ENCODE results near the gene FSD1.
"Not testable (repeated sequence)": the region's sequence is repeated elsewhere in the genome, so short reads cannot be mapped to it uniquely, and the experiment has no call there.

FSD1 gene

DNA sequence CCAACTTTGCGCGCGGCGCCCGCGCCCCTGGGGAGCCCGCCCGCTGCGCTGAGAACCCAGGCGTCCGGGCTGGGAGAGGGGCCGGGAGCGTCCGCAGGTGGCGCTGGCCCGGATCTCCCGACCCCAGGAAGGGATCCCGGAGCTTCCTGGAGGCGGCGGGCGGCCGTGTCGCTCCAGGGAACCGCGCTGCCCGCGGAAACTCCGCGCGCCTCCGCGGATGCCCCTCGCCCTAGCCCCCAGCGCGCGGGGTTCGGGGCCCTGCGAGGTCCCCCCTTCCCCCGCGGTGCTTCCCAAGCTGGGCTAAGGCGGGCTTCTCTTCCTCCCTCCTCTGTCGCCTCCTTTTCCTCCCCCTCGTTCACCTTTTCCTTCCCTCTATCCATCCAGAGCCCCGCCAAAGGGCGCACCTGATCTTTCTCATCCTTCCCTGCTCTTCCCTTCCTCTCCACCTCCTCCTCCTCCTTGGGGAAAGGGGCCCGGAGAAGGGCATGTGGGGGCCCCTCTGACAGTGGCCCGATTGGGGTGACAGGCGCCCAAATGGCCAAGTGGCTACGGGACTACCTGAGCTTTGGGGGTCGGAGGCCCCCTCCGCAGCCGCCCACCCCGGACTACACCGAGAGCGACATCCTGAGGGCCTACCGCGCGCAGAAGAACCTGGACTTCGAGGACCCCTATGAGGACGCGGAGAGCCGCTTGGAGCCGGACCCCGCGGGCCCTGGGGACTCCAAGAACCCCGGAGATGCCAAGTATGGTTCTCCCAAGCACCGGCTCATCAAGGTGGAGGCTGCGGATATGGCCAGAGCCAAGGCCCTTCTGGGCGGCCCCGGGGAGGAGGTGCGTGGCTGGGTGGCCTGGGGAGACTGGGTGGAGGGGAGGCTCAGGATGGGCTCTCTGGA, 24.6 kb upstream of the FSD1 start:
- Histone ChIP-seq H3K27me3 (ENCODE audit: low read depth, low read length) (peaks cover 6% of the 10 kb centered on the region; the same call in 1 of the 2 replicates), H3K4me2 (ENCODE audit: low read length) (no peak overlapping the region), H3K9me3 (ENCODE audit: insufficient read depth, low read length) (no peaks in the 10 kb centered on the region), H3K4me1 (ENCODE audit: low read length) (peaks cover 4% of the 10 kb centered on the region; the same call in 1 of the 2 replicates), H3K79me2 (ENCODE audit: low read length) (no peaks in the 10 kb centered on the region), H3K4me3 (ENCODE audit: low read length) (no peak overlapping the region), H3K9ac (ENCODE audit: low read length) (no peak overlapping the region), H4K20me1 (ENCODE audit: insufficient read depth, low read length) (no peaks in the 10 kb centered on the region), H3K27ac (ENCODE audit: low read length) (no peak overlapping the region), H3K36me3 (replicated peaks; ENCODE audit: low read depth, low read length) (no peaks in the 10 kb centered on the region), H2AFZ (ENCODE audit: low read depth, low read length) (no peak overlapping the region)
- TF ChIP-seq EZH2phosphoT487 (IDR thresholded peaks at IDR 0.05; ENCODE audit: low read depth), result no peak
- TF ChIP-seq, protein P1, sequence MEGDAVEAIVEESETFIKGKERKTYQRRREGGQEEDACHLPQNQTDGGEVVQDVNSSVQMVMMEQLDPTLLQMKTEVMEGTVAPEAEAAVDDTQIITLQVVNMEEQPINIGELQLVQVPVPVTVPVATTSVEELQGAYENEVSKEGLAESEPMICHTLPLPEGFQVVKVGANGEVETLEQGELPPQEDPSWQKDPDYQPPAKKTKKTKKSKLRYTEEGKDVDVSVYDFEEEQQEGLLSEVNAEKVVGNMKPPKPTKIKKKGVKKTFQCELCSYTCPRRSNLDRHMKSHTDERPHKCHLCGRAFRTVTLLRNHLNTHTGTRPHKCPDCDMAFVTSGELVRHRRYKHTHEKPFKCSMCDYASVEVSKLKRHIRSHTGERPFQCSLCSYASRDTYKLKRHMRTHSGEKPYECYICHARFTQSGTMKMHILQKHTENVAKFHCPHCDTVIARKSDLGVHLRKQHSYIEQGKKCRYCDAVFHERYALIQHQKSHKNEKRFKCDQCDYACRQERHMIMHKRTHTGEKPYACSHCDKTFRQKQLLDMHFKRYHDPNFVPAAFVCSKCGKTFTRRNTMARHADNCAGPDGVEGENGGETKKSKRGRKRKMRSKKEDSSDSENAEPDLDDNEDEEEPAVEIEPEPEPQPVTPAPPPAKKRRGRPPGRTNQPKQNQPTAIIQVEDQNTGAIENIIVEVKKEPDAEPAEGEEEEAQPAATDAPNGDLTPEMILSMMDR (IDR thresholded peaks at IDR 0.05; ENCODE audit: low read depth, low read length), result no peak

GRCh38 chr19:4284176-4284958, 20.0 kb upstream of the FSD1 start:
- no peak overlapping the region for H3K4me2 ChIP-seq (ENCODE audit: low read length)

GRCh38 chr19:4284974-4285373, 19.4 kb upstream of the FSD1 start:
- Histone ChIP-seq H3K9ac (ENCODE audit: low read length) (no peak overlapping the region), H3K4me3 (ENCODE audit: low read length) (no peak overlapping the region), H3K4me2 (ENCODE audit: low read length) (no peak overlapping the region), H3K79me2 (ENCODE audit: low read length) (no peaks in the 10 kb centered on the region), H3K36me3 (replicated peaks; ENCODE audit: low read depth, low read length) (no peaks in the 10 kb centered on the region), H3K9me3 (ENCODE audit: insufficient read depth, low read length) (no peaks in the 10 kb centered on the region), H3K4me1 (ENCODE audit: low read length) (peaks cover 4% of the 10 kb centered on the region; the same call in 1 of the 2 replicates), H3K27me3 (ENCODE audit: low read depth, low read length) (peaks cover 11% of the 10 kb centered on the region), H3K27ac (ENCODE audit: low read length) (no peak overlapping the region), H2AFZ (ENCODE audit: low read depth, low read length) (no peak overlapping the region), H4K20me1 (ENCODE audit: insufficient read depth, low read length) (no peaks in the 10 kb centered on the region)
- TF ChIP-seq, protein P1 (IDR thresholded peaks at IDR 0.05; ENCODE audit: low read depth, low read length), result no peak
- TF ChIP-seq EZH2phosphoT487 (IDR thresholded peaks at IDR 0.05; ENCODE audit: low read depth), result no peak

More at GRCh38 chr19:4284176-4284958, 20.0 kb upstream of the FSD1 start:
- H3K27ac ChIP-seq (ENCODE audit: low read length), result no peak overlapping the region
- H3K27me3 ChIP-seq (ENCODE audit: low read depth, low read length), result peaks cover 11% of the 10 kb centered on the region
- peaks cover 4% of the 10 kb centered on the region; the same call in 1 of the 2 replicates for H3K4me1 ChIP-seq (ENCODE audit: low read length)
- H3K79me2 ChIP-seq (ENCODE audit: low read length), result no peaks in the 10 kb centered on the region
- TF ChIP-seq EZH2phosphoT487 (IDR thresholded peaks at IDR 0.05; ENCODE audit: low read depth), result no peak
- TF ChIP-seq, protein P1 (IDR thresholded peaks at IDR 0.05; ENCODE audit: low read depth, low read length), result no peak
- H3K9me3 ChIP-seq (ENCODE audit: insufficient read depth, low read length), result no peaks in the 10 kb centered on the region
- H2AFZ ChIP-seq (ENCODE audit: low read depth, low read length), result no peak overlapping the region
- H3K9ac ChIP-seq (ENCODE audit: low read length), result no peak overlapping the region
- no peak overlapping the region for H3K4me3 ChIP-seq (ENCODE audit: low read length)
- no peaks in the 10 kb centered on the region for H3K36me3 ChIP-seq (replicated peaks; ENCODE audit: low read depth, low read length)
- H4K20me1 ChIP-seq (ENCODE audit: insufficient read depth, low read length), result no peaks in the 10 kb centered on the region

- not testable (repeated sequence) for H4K20me1 ChIP-seq (ENCODE audit: insufficient read depth, low read length); H3K9ac ChIP-seq (ENCODE audit: low read length); H3K4me3 ChIP-seq (ENCODE audit: low read length); H3K4me2 ChIP-seq (ENCODE audit: low read length); H3K4me1 ChIP-seq (ENCODE audit: low read length); H3K79me2 ChIP-seq (ENCODE audit: low read length); H3K27ac ChIP-seq (ENCODE audit: low read length); H3K36me3 ChIP-seq (replicated peaks; ENCODE audit: low read depth, low read length); H2AFZ ChIP-seq (ENCODE audit: low read depth, low read length); H3K27me3 ChIP-seq (ENCODE audit: low read depth, low read length); H3K9me3 ChIP-seq (ENCODE audit: insufficient read depth, low read length)
Measured at GRCh38 chr19:4286141-4286540, 18.3 kb upstream of the FSD1 start.

Data from OCI-LY3 (cell line).